Measurements from ENCODE around the gene SMYD3. TPM values are rescaled to one million over a fixed set of nuclear protein-coding genes. Genes with fewer than 3 reads are reported as not detected.

SMYD3 gene
- total and polyA plus RNA-seq, 2 of the 4 experiments (the other 2 are of a cell fraction) = 26.5 to 37.6 TPM

GRCh38 chr1:246462986-246463385, 44.1 kb downstream of the SMYD3 start:
- Histone ChIP-seq H3K4ac (ENCODE audit: low read depth, low read length) (no peak overlapping the region), H2BK5ac (ENCODE audit: low read depth, low read length, poor library complexity, severe bottlenecking) (no peak overlapping the region), H2BK15ac (ENCODE audit: low read depth, low read length) (no peak overlapping the region), H2AK5ac (ENCODE audit: low read depth, low read length) (no peak overlapping the region), H3K27ac (ENCODE audit: insufficient read depth, low read length) (no peak overlapping the region), H3K9ac (ENCODE audit: low read depth, low read length) (no peak overlapping the region), H3K56ac (ENCODE audit: extremely low read depth, insufficient read depth, low read length) (no peak overlapping the region), H4K5ac (ENCODE audit: low read depth, low read length) (no peak overlapping the region), H4K8ac (ENCODE audit: low read depth in 2 of 2, low read length in 2 of 2) (no peak overlapping the region), H3K4me2 (ENCODE audit: low read depth, low read length) (no peak overlapping the region), H3K9me1 (ENCODE audit: insufficient read depth, low read length) (no peaks in the 10 kb centered on the region), H3K79me1 (ENCODE audit: low read depth in 1 of 2, low read length in 2 of 2) (peaks cover 0 to 4% of the 10 kb centered on the region in 2 experiments; a peak in 2 of 4 replicates), H3K36me3 (ENCODE audit: control insufficient read depth, insufficient read depth, low read length) (no peaks in the 10 kb centered on the region), H2AFZ (replicated peaks; ENCODE audit: low read length, poor library complexity) (no peak overlapping the region), H3K14ac (replicated peaks; ENCODE audit: low read depth, low read length) (no peak overlapping the region), H4K91ac (ENCODE audit: insufficient read depth, low read depth, low read length) (no peak overlapping the region), H2BK20ac (ENCODE audit: low read depth, low read length) (no peak overlapping the region), H4K20me1 (ENCODE audit: insufficient read depth, low read length) (peaks cover 3% of the 10 kb centered on the region; the same call in 1 of the 2 replicates), H3K4me3 (ENCODE audit: insufficient read depth, low read depth, low read length) (no peak overlapping the region), H3K4me1 (ENCODE audit: control insufficient read depth, insufficient read depth, low read length) (no peaks in the 10 kb centered on the region), H2BK120ac (ENCODE audit: low read depth, low read length) (no peak overlapping the region), H2AK9ac (replicated peaks; ENCODE audit: low read depth, low read length, poor library complexity) (no peak overlapping the region), H3K18ac (ENCODE audit: low read depth, low read length) (no peak overlapping the region), H3K27me3 (ENCODE audit: control insufficient read depth, insufficient read depth, low read length) (no peaks in the 10 kb centered on the region), H3K9me3 (ENCODE audit: control insufficient read depth, insufficient read depth, low read length) (no peaks in the 10 kb centered on the region), H3K23ac (ENCODE audit: low read depth, low read length) (no peak overlapping the region)
- DNase-seq = no peak
- WGBS, 2 experiments (ENCODE audit: extremely low coverage in 2 of 2, insufficient read length in 1 of 2) = 100% methylated on average over 2 of the region's 2 CpGs; no CpG with 5 or more reads in 1 of the 2 experiments
- no peak for TF ChIP-seq CEBPB (IDR thresholded peaks at IDR 0.05; ENCODE audit: low read depth, low read length)
- TF ChIP-seq NFE2L2 (IDR thresholded peaks at IDR 0.05; ENCODE audit: low read depth, low read length) = no peak
- POLR2A ChIA-PET (ENCODE audit: unreplicated experiment) = interaction anchor here (0.6 kb wide), 1 partner anchor 1559 kb away, joined by 3 read pairs; no protein-coding TSS in a partner anchor
- dilution Hi-C loops (cut with HindIII; ENCODE audit: low sequenced_read_pairs, unreplicated experiment) = no loop called here
- ATAC-seq (ENCODE audit: low read depth) = no peak
- intact Hi-C loops (cut with micrococcal nuclease) = loop anchor here (10.0 kb wide), 1 partner anchor 338 kb away; no protein-coding TSS in a partner anchor
- CTCF ChIA-PET = no interaction called here
- no TSS peak for BruUV-seq (replicated peaks)
- in situ Hi-C loops (cut with MboI; ENCODE audit: low sequenced_read_pairs) = no loop called here
